ENCODE results near the gene ATP8A1. TPM values are rescaled to one million over a fixed set of nuclear protein-coding genes. Genes with fewer than 3 reads are reported as not detected.

The ATP8A1 gene
- total RNA-seq (2021; fragmentation: NEBNext Ultra II Directional; extraction: Animal tissue kit (Norgen Biotek cat#: 25700)) (12.2 and 14.9 TPM in 2 replicates), polyA plus RNA-seq (2011; rRNA removed) (2.2 and 3.7 TPM in 2 replicates), polyA minus RNA-seq (2011; rRNA and poly(A)+ RNA removed) (20.5 and 22.5 TPM in 2 replicates)
- 6.3 TPM for polyA plus RNA-seq (2011; cell fraction: cytosol; rRNA removed)
- 4.9 TPM for polyA plus RNA-seq (2011; cell fraction: nucleus; rRNA removed)
- polyA plus RNA-seq (2012, experiment 1 of 2): 3.9 to 9.1 TPM (median 4.6 TPM) in 4 replicates
- polyA plus RNA-seq (2012, experiment 2 of 2): 0.22 TPM
- polyA plus RNA-seq (2013, experiment 1 of 2): 7.9 TPM
- polyA plus RNA-seq (2013, experiment 2 of 2): 8.2 TPM
- 8.1 TPM for polyA minus RNA-seq (2011; cell fraction: cytosol; rRNA and poly(A)+ RNA removed)
- 52.8 TPM for polyA minus RNA-seq (2011; cell fraction: nucleus; rRNA and poly(A)+ RNA removed)
- long read RNA-seq, experiment 1, partial matches to known transcripts: 1 of 8 reads
- long read RNA-seq, experiment 1, other reads (novel, unspliced or antisense): 7 of 8 reads
- long read RNA-seq, experiment 2, partial matches to known transcripts: 1 of 1 reads
- long read RNA-seq, experiment 2, other reads (novel, unspliced or antisense): 0 of 1 reads

GRCh38 chr4:42656944-42657792 is at the start of gene ATP8A1:
Gene ATP8A1, minus strand, starts transcription at chr4:42657105. Its CDS starts 232 bp downstream, at chr4:42656873.
- H4K20me1 ChIP-seq (replicated peaks in 1 of 2; ENCODE audit: control insufficient read depth in 1 of 2, insufficient read depth in 2 of 2, low read length in 2 of 2): no peaks in the 10 kb centered on the region
- no peak within 1 kb of the TSS for H3K14ac ChIP-seq (ENCODE audit: insufficient read length)
- peak within 1 kb of the TSS; percentile 58 to 98 (median 96) for H3K9ac ChIP-seq (replicated peaks in 1 of 4; ENCODE audit: extremely low read depth in 1 of 4, low read depth in 3 of 4, low read length in 3 of 4)
- CTCF ChIA-PET (ENCODE audit: partially characterized antibody): interaction anchor here (0.6 to 1.4 kb wide), 4 partner anchors 11 to 269 kb away, joined by 3 to 5 read pairs (median 4); no protein-coding TSS in a partner anchor
- peak within 1 kb of the TSS; percentile 86; the same call in 1 of the 2 replicates for H2BK20ac ChIP-seq (ENCODE audit: low read length)
- H2AFZ ChIP-seq (ENCODE audit: low read length): peak within 1 kb of the TSS; percentile 99
- H3K4me3 ChIP-seq (ENCODE audit: extremely low read depth in 1 of 4, insufficient read depth in 2 of 4, low read depth in 3 of 4, low read length in 4 of 4): peak within 1 kb of the TSS; percentile 77 to 82 (median 80)
- peak within 1 kb of the TSS; percentile 99 for H4K8ac ChIP-seq (ENCODE audit: extremely low read depth, insufficient read depth, low read length)
- POLR2A ChIA-PET (ENCODE audit: partially characterized antibody): interaction anchor here (0.7 to 1.4 kb wide), 4 partner anchors 13 to 239 kb away, joined by 3 to 6 read pairs (median 3); no protein-coding TSS in a partner anchor
- FAIRE-seq (peak; percentile 82), DNase-seq (ENCODE audit: low read depth in 1 of 2, low spot score in 2 of 2) (peak; percentile 70 to 92)
- H3K27me3 ChIP-seq (replicated peaks in 1 of 4; ENCODE audit: control insufficient read depth in 3 of 4, extremely low read depth in 1 of 4, insufficient read depth in 3 of 4, low read length in 3 of 4): peaks cover 0 to 2% (median 0%) of the 10 kb centered on the region in 4 experiments; a peak in 1 of 7 replicates
- peak within 1 kb of the TSS; percentile 77 for H3K56ac ChIP-seq (replicated peaks; ENCODE audit: insufficient read length, low read depth, low read length)
- H3K36me3 ChIP-seq (ENCODE audit: control insufficient read depth in 2 of 4, insufficient read depth in 4 of 4, low read length in 3 of 4): no peaks in the 10 kb centered on the region
- H2BK5ac ChIP-seq (ENCODE audit: low read depth, low read length): peak within 1 kb of the TSS; percentile 96
- H4K91ac ChIP-seq (replicated peaks; ENCODE audit: insufficient read length, low read length): peak within 1 kb of the TSS; percentile 96
- H3K79me1 ChIP-seq (ENCODE audit: low read depth, low read length): no peaks in the 10 kb centered on the region
- peak within 1 kb of the TSS; percentile 98 for H4K5ac ChIP-seq (ENCODE audit: insufficient read length, low read depth, low read length)
- H3K23me2 ChIP-seq (ENCODE audit: low read depth, low read length): peaks cover 14% of the 10 kb centered on the region
- H3K9me3 ChIP-seq (ENCODE audit: insufficient read depth in 2 of 2, low read depth in 1 of 2, low read length in 1 of 2): no peaks in the 10 kb centered on the region
- no peak within 1 kb of the TSS for H3K23ac ChIP-seq (ENCODE audit: insufficient read length)
- peak within 1 kb of the TSS; percentile 98 for H3K18ac ChIP-seq (ENCODE audit: extremely low read depth, low read length)
- H3K4ac ChIP-seq (replicated peaks; ENCODE audit: insufficient read length, low read depth, low read length): no peak within 1 kb of the TSS
- H3K27ac ChIP-seq (ENCODE audit: low read depth, low read length): peak within 1 kb of the TSS; percentile 98
- peak within 1 kb of the TSS; percentile 88 to 89 for H3K4me2 ChIP-seq (ENCODE audit: insufficient read depth in 1 of 2, low read depth in 2 of 2, low read length in 2 of 2)
- no peak within 1 kb of the TSS for H2AK5ac ChIP-seq (ENCODE audit: low read depth, low read length)
- peak within 1 kb of the TSS; percentile 92 for H2BK120ac ChIP-seq (replicated peaks; ENCODE audit: low read depth, low read length)
- peak within 1 kb of the TSS; percentile 99; the same call in 1 of the 2 replicates for H2BK15ac ChIP-seq (ENCODE audit: low read length)
- 1% methylated on average over 48 of the region's 74 CpGs; no CpG with 5 or more reads in 1 of the 2 experiments for WGBS, 2 experiments (ENCODE audit: extremely low coverage in 1 of 2, insufficient coverage in 1 of 2, insufficient read length in 1 of 2, insufficient replicate concordance in 2 of 2, low coverage in 1 of 2, low lambda C conversion rate in 2 of 2, missing lambda C conversion rate in 1 of 2)
- H3K4me1 ChIP-seq (replicated peaks in 1 of 4; ENCODE audit: control insufficient read depth in 3 of 4, insufficient read depth in 4 of 4, low read length in 3 of 4): peaks cover 0 to 10% (median 2%) of the 10 kb centered on the region in 4 experiments; a peak in 3 of 7 replicates
- peak within 1 kb of the TSS; percentile 99 for H2BK12ac ChIP-seq (ENCODE audit: low read depth, low read length)
- peaks cover 0 to 10% of the 10 kb centered on the region in 2 experiments; a peak in 1 of 4 replicates for H3K79me2 ChIP-seq (ENCODE audit: control insufficient read depth in 1 of 2, insufficient read depth in 2 of 2, low read length in 2 of 2)
- TF ChIP-seq RBBP5 (IDR thresholded peaks at IDR 0.05; ENCODE audit: borderline replicate concordance, low read depth, low read length): no peak; the same call in none of the 2 replicates
- no peak for TF ChIP-seq KDM4A (IDR thresholded peaks at IDR 0.05; ENCODE audit: low read depth, low read length, severe bottlenecking)
- TF ChIP-seq CTCF (IDR thresholded peaks at IDR 0.05; ENCODE audit: control extremely low read depth in 1 of 3, insufficient read depth in 1 of 3, low read depth in 1 of 3, low read length in 3 of 3): no peak
- TF ChIP-seq CTBP2 (IDR thresholded peaks at IDR 0.05; ENCODE audit: borderline replicate concordance, insufficient read depth, insufficient read length, low read length): no peak
- peak; percentile 89 for TF ChIP-seq TAF1 (IDR thresholded peaks at IDR 0.05; ENCODE audit: low read depth, low read length)
